Nephron progenitor cell (in vitro differentiated cells): Measurements from ENCODE around the gene CLDN3.
"Not testable (repeated sequence)": the region's sequence is repeated elsewhere in the genome, so short reads cannot be mapped to it uniquely, and the experiment has no call there.

Source experiments
- DNase-seq: peaks from one replicate; pipeline ENCODE4 v3.0.0; 2021
- H3K27ac Mint-ChIP-seq: 2 replicates; pipeline ENCODE4 v1.8.0; 2021; ENCODE audit warnings: mild to moderate bottlenecking, moderate library complexity, mixed read lengths
- H3K27me3 Mint-ChIP-seq: 2 replicates; pipeline ENCODE4 v1.8.0; 2021; ENCODE audit warnings: mild to moderate bottlenecking, low read depth, mixed read lengths; ENCODE audit not compliant: poor library complexity
- H3K36me3 Mint-ChIP-seq: 2 replicates; pipeline ENCODE4 v1.8.0; 2021; ENCODE audit warnings: low read depth, mixed read lengths
- H3K4me1 Mint-ChIP-seq: 2 replicates; pipeline ENCODE4 v1.8.0; 2021; ENCODE audit warnings: mixed read lengths
- H3K4me3 Mint-ChIP-seq: 2 replicates; pipeline ENCODE4 v1.8.0; 2021; ENCODE audit warnings: mild to moderate bottlenecking, moderate library complexity, mixed read lengths
- H3K9me3 Mint-ChIP-seq: 2 replicates; pipeline ENCODE4 v1.8.0; 2021; ENCODE audit warnings: mild to moderate bottlenecking, moderate library complexity, mixed read lengths
- TF ChIP-seq, protein P1 (sequence below): fragments of 200-600 bp; sonication (generic); IDR thresholded peaks from 2 replicates; pipeline ENCODE4 v1.5.0; 2021; ENCODE audit warnings: antibody characterized with exemption

The CLDN3 gene

GRCh38 chr7:73810998-73811360 is 40.9 kb upstream of the CLDN3 start:
- H3K27me3 Mint-ChIP-seq: peaks cover 22% of the 10 kb centered on the region
- H3K4me1 Mint-ChIP-seq: peaks cover 8% of the 10 kb centered on the region
- no peak for DNase-seq
- H3K36me3 Mint-ChIP-seq: no peaks in the 10 kb centered on the region
- peaks cover 5% of the 10 kb centered on the region for H3K9me3 Mint-ChIP-seq
- TF ChIP-seq, protein P1, sequence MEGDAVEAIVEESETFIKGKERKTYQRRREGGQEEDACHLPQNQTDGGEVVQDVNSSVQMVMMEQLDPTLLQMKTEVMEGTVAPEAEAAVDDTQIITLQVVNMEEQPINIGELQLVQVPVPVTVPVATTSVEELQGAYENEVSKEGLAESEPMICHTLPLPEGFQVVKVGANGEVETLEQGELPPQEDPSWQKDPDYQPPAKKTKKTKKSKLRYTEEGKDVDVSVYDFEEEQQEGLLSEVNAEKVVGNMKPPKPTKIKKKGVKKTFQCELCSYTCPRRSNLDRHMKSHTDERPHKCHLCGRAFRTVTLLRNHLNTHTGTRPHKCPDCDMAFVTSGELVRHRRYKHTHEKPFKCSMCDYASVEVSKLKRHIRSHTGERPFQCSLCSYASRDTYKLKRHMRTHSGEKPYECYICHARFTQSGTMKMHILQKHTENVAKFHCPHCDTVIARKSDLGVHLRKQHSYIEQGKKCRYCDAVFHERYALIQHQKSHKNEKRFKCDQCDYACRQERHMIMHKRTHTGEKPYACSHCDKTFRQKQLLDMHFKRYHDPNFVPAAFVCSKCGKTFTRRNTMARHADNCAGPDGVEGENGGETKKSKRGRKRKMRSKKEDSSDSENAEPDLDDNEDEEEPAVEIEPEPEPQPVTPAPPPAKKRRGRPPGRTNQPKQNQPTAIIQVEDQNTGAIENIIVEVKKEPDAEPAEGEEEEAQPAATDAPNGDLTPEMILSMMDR: no peak
- H3K4me3 Mint-ChIP-seq: no peak overlapping the region
- no peak overlapping the region for H3K27ac Mint-ChIP-seq

GRCh38 chr7:73809467-73809951 is 39.4 kb upstream of the CLDN3 start:
- H3K27me3 Mint-ChIP-seq: peaks cover 17% of the 10 kb centered on the region
- no peak for DNase-seq
- no peak overlapping the region for H3K4me3 Mint-ChIP-seq
- peaks cover 13% of the 10 kb centered on the region for H3K4me1 Mint-ChIP-seq
- TF ChIP-seq, protein P1: no peak
- no peaks in the 10 kb centered on the region for H3K36me3 Mint-ChIP-seq
- peaks cover 5% of the 10 kb centered on the region for H3K9me3 Mint-ChIP-seq
- no peak overlapping the region for H3K27ac Mint-ChIP-seq

DNA sequence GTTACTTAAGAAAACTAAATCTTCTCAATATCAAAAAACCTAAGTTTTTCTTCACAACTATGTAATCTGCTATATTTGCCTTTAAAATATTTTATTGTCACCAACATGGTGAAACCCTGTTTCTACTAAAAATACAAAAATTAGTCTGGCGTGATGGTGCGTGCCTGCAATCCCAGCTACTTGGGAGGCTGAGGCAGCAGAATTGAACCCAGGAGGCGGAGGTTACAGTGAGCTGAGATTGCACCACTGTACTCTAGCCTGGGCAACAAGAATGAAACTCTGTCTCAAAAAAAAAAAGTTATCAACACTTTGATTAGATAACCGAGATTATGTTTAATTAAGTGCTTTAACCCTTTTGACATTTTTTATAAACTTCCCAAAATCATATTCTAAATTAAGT is 32.4 kb upstream of the CLDN3 start:
- Mint-ChIP-seq H3K4me3 (no peak overlapping the region), H3K27ac (no peak overlapping the region), H3K27me3 (peaks cover 3% of the 10 kb centered on the region), H3K9me3 (peaks cover 9% of the 10 kb centered on the region), H3K4me1 (peaks cover 14% of the 10 kb centered on the region), H3K36me3 (no peaks in the 10 kb centered on the region)
- TF ChIP-seq, protein P1: no peak
- no peak for DNase-seq

DNA sequence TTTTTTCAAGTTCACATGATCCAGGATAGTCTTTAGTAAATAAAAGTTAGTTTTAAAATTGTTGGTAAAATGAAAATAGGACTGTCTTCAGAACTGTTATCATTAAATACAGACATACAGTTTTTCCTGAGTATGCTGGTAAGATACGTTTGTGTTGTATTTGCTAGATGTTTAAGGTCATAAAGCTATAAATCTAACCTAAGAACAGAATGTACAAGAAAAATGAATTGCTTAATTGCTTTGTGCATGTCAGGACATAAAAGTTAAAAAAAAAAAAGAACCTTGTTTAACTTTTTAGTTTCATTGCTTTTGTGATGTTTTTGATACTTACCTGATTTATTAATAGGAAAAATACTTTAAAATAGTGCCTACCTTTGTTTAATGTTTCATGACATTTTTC is 31.5 kb upstream of the CLDN3 start:
- Mint-ChIP-seq H3K27ac (no peak overlapping the region), H3K9me3 (peaks cover 9% of the 10 kb centered on the region), H3K4me1 (peaks cover 14% of the 10 kb centered on the region), H3K36me3 (no peaks in the 10 kb centered on the region), H3K4me3 (no peak overlapping the region), H3K27me3 (no peaks in the 10 kb centered on the region)
- DNase-seq: no peak
- TF ChIP-seq, protein P1: no peak

DNA sequence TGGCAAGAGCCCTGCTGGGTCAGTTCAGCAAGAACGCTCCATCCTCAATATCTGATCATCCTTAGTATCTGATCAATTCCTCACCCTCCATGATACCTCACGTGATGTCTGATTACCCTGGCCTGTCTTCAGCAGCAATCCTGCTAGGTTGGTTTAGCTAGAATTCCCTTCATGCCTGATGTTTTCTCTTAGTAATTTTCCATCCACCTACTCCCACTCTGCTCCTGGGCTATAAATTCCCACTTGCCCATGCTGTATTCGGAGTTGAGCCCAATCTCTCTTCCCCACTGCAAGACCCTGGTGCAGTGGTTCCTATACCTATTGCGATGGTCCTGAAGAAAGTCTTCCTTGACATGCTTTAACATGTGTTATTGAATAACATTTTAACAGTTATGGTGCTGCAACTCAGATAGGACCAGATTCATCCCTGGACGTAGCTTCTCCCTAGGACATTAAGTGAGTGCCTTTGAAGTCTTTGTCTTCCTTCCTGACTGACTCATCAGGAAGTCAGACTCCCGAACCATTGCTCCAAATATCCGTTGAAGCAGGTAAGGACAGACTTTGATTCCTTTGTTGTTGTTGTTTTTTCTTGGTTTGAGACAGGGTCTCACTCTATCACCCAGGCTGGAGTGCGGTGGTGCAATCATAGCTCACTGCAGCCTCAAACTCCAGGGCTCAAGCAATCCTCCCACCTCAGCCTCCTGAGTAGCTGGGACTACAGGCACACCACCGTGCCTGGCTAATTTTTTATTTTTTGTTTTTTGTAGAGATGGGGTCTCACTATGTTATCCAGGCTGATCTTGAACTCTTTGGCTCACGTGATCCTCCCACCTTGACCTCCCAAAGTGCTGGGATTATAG is 29.4 kb upstream of the CLDN3 start:
- H3K4me1 Mint-ChIP-seq: peaks cover 11% of the 10 kb centered on the region

GRCh38 chr7:73797176-73797575 is 27.1 kb upstream of the CLDN3 start:
- H3K4me3 Mint-ChIP-seq, H3K27ac Mint-ChIP-seq, H3K27me3 Mint-ChIP-seq, DNase-seq, H3K36me3 Mint-ChIP-seq: not testable (repeated sequence)
- peaks cover 29% of the 10 kb centered on the region for H3K4me1 Mint-ChIP-seq
- H3K9me3 Mint-ChIP-seq: peaks cover 19% of the 10 kb centered on the region

More for the DNA sequence above, 29.4 kb upstream of the CLDN3 start:
- no peak overlapping the region for H3K4me3 Mint-ChIP-seq
- H3K27me3 Mint-ChIP-seq: no peaks in the 10 kb centered on the region
- no peaks in the 10 kb centered on the region for H3K36me3 Mint-ChIP-seq
- TF ChIP-seq, protein P1: no peak
- peaks cover 19% of the 10 kb centered on the region for H3K9me3 Mint-ChIP-seq
- H3K27ac Mint-ChIP-seq: peak overlapping the region; percentile 79
- DNase-seq: no peak

DNA sequence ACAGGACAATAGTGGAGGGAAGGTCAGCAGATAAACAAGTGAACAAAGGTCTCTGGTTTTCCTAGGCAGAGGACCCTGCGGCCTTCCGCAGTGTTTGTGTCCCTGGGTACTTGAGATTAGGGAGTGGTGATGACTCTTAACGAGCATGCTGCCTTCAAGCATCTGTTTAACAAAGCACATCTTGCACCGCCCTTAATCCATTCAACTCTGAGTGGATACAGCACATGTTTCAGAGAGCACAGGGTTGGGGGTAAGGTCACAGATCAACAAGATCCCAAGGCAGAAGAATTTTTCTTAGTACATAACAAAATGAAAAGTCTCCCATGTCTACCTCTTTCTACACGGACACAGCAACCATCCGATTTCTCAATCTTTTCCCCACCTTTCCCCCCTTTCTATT is 26.6 kb upstream of the CLDN3 start:
- not testable (repeated sequence) for DNase-seq, H3K27ac Mint-ChIP-seq, H3K36me3 Mint-ChIP-seq, H3K4me3 Mint-ChIP-seq, H3K27me3 Mint-ChIP-seq
- Mint-ChIP-seq H3K9me3 (peaks cover 23% of the 10 kb centered on the region), H3K4me1 (peaks cover 34% of the 10 kb centered on the region)

GRCh38 chr7:73795188-73795587 is 25.1 kb upstream of the CLDN3 start:
- DNase-seq, H3K4me3 Mint-ChIP-seq, H3K27ac Mint-ChIP-seq, H3K36me3 Mint-ChIP-seq, H3K27me3 Mint-ChIP-seq: not testable (repeated sequence)
- peaks cover 34% of the 10 kb centered on the region for H3K9me3 Mint-ChIP-seq
- H3K4me1 Mint-ChIP-seq: peaks cover 34% of the 10 kb centered on the region

DNA sequence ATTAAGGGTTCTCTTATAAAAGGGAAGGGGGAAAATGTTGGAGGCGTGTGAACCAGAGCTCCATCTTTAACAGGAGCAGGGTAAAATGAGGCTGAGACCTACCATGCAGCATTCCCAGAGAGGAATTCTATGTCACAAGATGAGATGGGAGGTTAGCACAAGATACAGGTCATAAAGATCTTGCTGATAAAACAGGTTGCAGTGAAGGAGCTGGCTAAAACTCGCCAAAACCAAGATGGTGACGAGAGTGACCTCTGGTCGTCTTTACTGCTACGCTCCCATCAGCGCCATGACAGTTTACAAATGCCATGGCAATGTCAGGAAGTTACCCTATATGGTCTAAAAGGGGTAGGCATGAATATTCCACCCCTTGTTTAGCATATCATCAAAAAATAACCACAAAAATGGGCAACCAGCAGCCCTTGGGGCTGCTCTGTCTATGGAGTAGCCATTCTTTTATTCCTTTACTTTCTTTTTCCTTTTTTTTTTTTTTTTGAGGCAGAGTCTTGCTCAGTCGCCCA is 21.2 kb upstream of the CLDN3 start:
- H3K27ac Mint-ChIP-seq, H3K4me3 Mint-ChIP-seq, H3K27me3 Mint-ChIP-seq, H3K36me3 Mint-ChIP-seq, DNase-seq: not testable (repeated sequence)
- Mint-ChIP-seq H3K9me3 (peaks cover 42% of the 10 kb centered on the region), H3K4me1 (peaks cover 26% of the 10 kb centered on the region)
